ENCODE results near the gene IL36A. TPM values are rescaled to one million over a fixed set of nuclear protein-coding genes. Genes with fewer than 3 reads are reported as not detected.

The IL36A gene
- polyA plus RNA-seq, 2 of the 4 experiments (the other 2 are of a cell fraction), result not detected

- Histone ChIP-seq H3K27ac (no peak overlapping the region), H3K4me3 (no peak overlapping the region), H3K4me2 (0 out of 3 replicates have a peak overlapping the region, but pooled peaks have one; percentile 6), H3K9me3 (no peaks in the 10 kb centered on the region), H3K4me1 (no peaks in the 10 kb centered on the region)
- CTCF ChIA-PET, result interaction anchor here (0.6 to 3.9 kb wide), 28 partner anchors 10 to 370 kb away, joined by 3 to 35 read pairs (median 3); partner anchors contain the start of gene IL36G
- POLR2A ChIA-PET, result no interaction called here
- TF ChIP-seq TP53 (CRISPR knock-in tag; IDR thresholded peaks at IDR 0.05) (no peak), GATA3 (IDR thresholded peaks at IDR 0.05; ENCODE audit: borderline replicate concordance) (no peak), REST (IDR thresholded peaks at IDR 0.05) (no peak), ESRRA (IDR thresholded peaks at IDR 0.05; ENCODE audit: borderline replicate concordance, low read length) (no peak), KDM1A (IDR thresholded peaks at IDR 0.05; ENCODE audit: low read depth) (no peak), NPAS2 (CRISPR knock-in tag; IDR thresholded peaks at IDR 0.05; ENCODE audit: borderline replicate concordance) (no peak), MYC (IDR thresholded peaks at IDR 0.05; ENCODE audit: borderline replicate concordance, low read length) (no peak), RAD21 (conservative IDR thresholded peaks at IDR 0.05 in 1 of 2, IDR thresholded peaks at IDR 0.05 in 1 of 2) (peak; percentile 67 to 72), CBX2 (IDR thresholded peaks at IDR 0.05; ENCODE audit: borderline replicate concordance, low read depth) (no peak), SMC3 (IDR thresholded peaks at IDR 0.05) (peak; percentile 48), RCOR1 (IDR thresholded peaks at IDR 0.05; ENCODE audit: low read depth, low read length) (no peak), CEBPB (IDR thresholded peaks at IDR 0.05) (peak in 1 of 2 experiments; percentile 53; a peak in 1 of 4 replicates), CTCF (IDR thresholded peaks at IDR 0.05) (peak; percentile 82), JUNB (IDR thresholded peaks at IDR 0.05) (no peak), ATOH8 (CRISPR knock-in tag; IDR thresholded peaks at IDR 0.05; ENCODE audit: low read depth) (no peak), TFCP2L1 (CRISPR knock-in tag; IDR thresholded peaks at IDR 0.05) (no peak), HOXB5 (CRISPR knock-in tag; IDR thresholded peaks at IDR 0.05) (no peak), FOSL2 (IDR thresholded peaks at IDR 0.05) (no peak), FOSL2 (CRISPR knock-in tag; IDR thresholded peaks at IDR 0.05) (no peak), NR3C1 (IDR thresholded peaks at IDR 0.05) (no peak)
- ATAC-seq (peak; percentile 82 to 96), DNase-seq (ENCODE audit: low read depth in 1 of 2, low spot score in 1 of 2) (peak; percentile 48 to 60), FAIRE-seq (no peak)
- 30% methylated on average over 9 of the region's 9 CpGs for WGBS (ENCODE audit: missing lambda C conversion rate)
Measured at GRCh38 chr2:112958428-112959108, 46.7 kb upstream of the IL36A start.
